ENCODE measurements around the gene ARHGAP12.

Gene ARHGAP12

GRCh38 chr10:31873724-31874123, 54.9 kb downstream of the ARHGAP12 start:
- DNase-seq, result no peak

GRCh38 chr10:31871266-31872065, 57.2 kb downstream of the ARHGAP12 start:
- DNase-seq, result no peak

GRCh38 chr10:31867646-31868045, 61.0 kb downstream of the ARHGAP12 start:
- DNase-seq, result no peak

- no peak for DNase-seq
Measured at GRCh38 chr10:31866118-31866670, 62.4 kb downstream of the ARHGAP12 start.

GRCh38 chr10:31864834-31865518, 63.7 kb downstream of the ARHGAP12 start:
- DNase-seq, result no peak

GRCh38 chr10:31855033-31855432, 73.6 kb downstream of the ARHGAP12 start:
- no peak for DNase-seq

GRCh38 chr10:31853629-31854028, 75.0 kb downstream of the ARHGAP12 start:
- no peak for DNase-seq

- DNase-seq, result no peak
Measured at GRCh38 chr10:31851216-31851615, 77.4 kb downstream of the ARHGAP12 start.

- no peak for DNase-seq
Measured at GRCh38 chr10:31847515-31847914, 81.1 kb downstream of the ARHGAP12 start.

GRCh38 chr10:31838709-31839108, 89.9 kb downstream of the ARHGAP12 start:
- DNase-seq, result no peak

GRCh38 chr10:31838065-31838464, 90.6 kb downstream of the ARHGAP12 start:
- no peak for DNase-seq

GRCh38 chr10:31836569-31837406, 91.8 kb downstream of the ARHGAP12 start:
- DNase-seq, result no peak

- no peak for DNase-seq
Measured at GRCh38 chr10:31833753-31834152, 94.9 kb downstream of the ARHGAP12 start.

- DNase-seq, result no peak
Measured at GRCh38 chr10:31832261-31832660, 96.4 kb downstream of the ARHGAP12 start.

- no peak for DNase-seq
Measured at GRCh38 chr10:31830887-31831286, 97.7 kb downstream of the ARHGAP12 start.

GRCh38 chr10:31829776-31830175, 98.9 kb downstream of the ARHGAP12 start:
- no peak for DNase-seq

GRCh38 chr10:31823358-31823757, 105.3 kb downstream of the ARHGAP12 start:
- DNase-seq, result no peak

GRCh38 chr10:31822616-31823318, 105.9 kb downstream of the ARHGAP12 start:
- DNase-seq, result no peak

GRCh38 chr10:31822150-31822549, 106.5 kb downstream of the ARHGAP12 start:
- DNase-seq, result no peak

GRCh38 chr10:31820778-31821369, 107.8 kb downstream of the ARHGAP12 start:
- DNase-seq, result no peak

GRCh38 chr10:31820096-31820495, 108.5 kb downstream of the ARHGAP12 start:
- no peak for DNase-seq

- DNase-seq, result no peak
Measured at GRCh38 chr10:31819391-31819820, 109.2 kb downstream of the ARHGAP12 start.
